Suppressor macrophage treated with lipopolysaccharide for 1 hour (primary cell): Measurements from ENCODE around the gene CELF1.

Experiments
- DNase-seq, 3 donors: peaks; one replicate each; pipeline ENCODE4 v3.0.0-alpha.2; 2020 to 2022

Gene CELF1

DNA sequence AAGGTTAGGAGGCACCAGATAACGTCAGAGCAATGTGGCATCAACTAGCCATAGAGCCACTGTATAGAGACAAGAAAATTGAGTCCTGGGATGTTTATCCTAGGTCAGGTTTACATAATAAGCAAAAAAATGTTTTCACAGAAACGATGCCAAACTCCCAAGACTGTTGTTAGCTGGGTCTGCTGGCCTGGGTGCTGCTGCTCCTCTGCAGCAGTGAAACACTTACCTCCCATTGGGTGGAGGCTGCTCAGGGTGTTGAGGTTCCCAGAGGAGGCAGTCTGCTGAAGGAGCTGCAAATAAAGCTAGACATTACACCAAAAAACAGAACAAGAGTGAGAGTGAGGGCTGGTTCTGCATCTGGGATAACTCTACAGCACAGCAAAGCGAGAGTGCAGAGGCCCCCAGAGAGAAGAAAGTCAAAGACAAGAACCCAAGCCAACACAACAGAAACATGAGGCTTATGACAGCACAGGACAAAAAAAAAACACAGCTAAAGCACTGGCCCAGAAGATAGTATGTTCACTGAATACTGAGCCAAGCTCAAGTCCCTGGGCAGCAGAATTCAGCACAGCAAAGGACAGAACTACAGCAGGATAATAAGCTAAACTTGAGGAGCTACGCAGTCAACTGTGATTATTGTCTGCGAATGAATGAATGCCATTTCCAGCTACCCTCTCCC, 74.1 kb downstream of the CELF1 start:
- no peak for DNase-seq

DNA sequence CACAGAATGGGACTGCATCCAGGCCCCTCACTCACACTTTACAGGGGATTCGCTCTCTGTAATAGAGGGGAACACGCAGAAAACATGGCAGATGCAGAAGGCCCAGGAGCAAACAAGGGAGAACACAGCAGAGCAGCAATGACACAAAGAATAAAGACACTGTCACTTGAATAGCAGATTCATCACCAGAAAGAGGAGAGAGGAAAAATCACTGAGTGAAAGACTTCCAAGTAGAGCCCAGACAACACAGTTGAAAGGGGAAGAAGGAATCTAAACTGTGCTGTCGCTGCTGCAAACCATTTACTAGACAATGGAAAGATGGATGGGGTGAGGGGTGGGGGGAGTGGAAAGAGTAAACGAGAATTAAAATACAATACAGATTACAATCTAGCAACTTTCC, 75.2 kb downstream of the CELF1 start:
- DNase-seq: no peak

DNA sequence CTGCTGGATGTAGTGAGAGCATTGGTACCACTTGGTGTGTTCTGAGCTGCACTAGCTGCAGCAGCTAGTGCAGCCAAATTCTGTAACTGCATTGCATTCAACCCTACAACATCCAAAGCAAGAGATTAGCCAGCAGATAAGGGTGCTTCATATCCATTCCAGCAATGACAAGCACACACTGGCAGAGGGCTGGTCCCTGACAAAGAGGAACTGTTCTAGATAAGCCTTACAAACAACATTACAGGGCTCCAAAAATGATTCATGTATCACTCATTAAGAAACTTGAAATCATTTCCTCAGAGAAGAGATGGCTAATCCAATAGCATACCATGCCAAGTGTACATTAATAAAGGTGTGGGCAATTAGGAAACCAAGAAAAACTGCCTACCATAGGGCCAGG, 75.6 kb downstream of the CELF1 start:
- peak in 2 of 3 donors; percentile 12 to 54 for DNase-seq

DNA sequence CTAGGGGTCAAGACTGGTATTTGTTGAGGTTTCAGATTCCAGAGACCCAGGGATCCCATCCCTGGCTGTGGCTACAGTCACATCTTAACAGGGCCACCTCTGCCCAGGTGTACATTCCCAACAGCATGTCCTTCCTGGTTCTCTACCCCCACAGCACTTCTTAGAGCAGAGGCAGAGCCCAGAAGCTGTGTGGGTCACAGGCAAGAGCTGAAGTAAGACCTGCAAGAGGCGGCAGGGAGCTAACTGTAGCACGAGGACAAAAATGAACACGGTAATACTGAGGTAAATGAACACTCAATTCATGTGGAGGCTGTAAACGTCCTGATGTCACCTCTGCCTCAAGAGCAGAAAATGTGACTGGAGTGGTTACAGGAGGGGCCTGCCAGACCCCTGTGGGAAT, 82.3 kb downstream of the CELF1 start:
- no peak for DNase-seq

DNA sequence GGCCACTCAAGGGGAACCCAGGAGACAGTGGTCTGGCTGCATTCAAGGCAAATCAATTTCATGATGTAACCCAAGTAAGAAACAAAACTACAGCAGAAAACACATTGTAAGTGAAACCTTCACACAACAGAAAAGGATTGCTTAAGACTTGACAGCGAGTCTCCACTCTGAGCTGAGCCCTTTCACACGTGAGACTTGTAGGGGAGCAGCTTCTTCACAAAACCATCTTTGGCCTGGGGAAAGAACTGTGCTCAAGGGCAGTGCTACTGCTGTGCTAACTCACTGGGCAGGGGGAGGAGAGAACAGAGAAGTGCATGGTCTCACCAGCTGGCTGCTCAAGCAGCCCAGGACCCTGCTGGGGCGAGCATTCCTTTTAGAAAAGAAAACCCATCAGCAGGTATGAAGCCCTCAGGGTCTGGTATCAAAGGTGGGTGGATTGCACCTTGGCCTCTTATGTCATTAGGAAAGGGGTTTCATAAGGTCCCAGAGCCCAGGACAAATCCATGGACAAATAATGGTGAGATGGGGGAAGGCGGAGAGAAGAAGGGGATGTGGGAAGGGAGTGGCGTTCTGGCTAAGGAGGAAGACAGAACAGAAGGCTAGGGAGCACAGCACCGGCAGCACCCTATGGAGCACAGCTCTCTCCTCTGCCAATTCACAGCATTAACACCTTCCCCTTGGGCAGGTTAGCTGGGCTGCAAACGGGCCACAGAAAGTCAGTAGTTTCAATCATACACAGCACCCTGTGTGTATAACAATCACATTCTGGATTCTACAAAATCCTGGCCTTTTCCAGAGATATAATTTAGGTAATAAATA, 83.4 kb downstream of the CELF1 start:
- DNase-seq: peak in 2 of 3 donors; percentile 15 to 31

DNA sequence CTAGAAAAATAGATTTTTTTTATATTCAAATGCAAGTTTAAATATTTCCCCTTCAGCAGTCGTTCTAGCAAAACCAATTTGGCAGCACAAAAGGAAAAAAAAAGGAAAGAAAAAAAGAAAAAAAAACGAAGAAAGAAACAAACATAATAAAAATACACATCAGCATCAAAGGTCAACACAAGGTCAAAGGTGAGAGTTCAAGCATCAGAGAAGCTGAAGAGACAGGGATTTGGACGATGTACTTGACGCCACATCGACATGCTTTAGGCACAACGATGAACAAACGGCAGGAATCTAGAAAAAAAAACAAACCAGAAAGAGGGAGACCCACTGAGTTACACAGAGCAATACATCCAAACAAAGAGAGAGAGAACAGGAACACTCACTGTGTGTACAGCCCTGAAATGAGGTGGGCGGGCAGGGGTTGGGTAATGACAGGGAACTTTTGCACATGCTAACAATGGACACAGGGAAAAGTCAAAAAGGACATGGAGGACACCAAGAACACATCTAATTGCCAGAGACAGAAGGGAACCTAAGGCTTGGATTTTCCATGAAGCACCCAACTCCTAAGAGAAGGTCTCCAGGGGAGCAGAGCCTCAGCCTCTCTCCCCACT, 84.2 kb downstream of the CELF1 start:
- peak; percentile 54 to 79 (median 65) for DNase-seq

DNA sequence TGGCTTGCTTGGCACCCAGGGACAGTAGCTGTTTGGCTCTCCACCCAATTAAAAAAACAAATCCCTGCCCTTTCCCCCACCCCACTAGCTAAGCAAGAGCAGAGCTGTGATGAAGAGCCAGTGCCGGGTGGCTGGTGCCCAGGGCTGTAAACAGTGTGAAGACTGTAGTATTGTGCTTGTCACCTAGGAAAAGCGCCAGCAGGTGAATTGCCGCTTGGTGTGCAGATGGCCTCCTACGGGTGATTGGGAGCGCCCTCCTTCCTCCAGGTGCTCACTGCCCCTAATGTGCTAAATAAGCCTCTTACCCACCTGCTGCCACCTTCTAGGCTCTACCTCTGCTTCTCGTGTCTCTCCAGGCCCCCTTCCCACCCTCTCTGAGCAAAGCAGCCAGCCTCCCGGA, 85.6 kb downstream of the CELF1 start:
- DNase-seq: no peak

DNA sequence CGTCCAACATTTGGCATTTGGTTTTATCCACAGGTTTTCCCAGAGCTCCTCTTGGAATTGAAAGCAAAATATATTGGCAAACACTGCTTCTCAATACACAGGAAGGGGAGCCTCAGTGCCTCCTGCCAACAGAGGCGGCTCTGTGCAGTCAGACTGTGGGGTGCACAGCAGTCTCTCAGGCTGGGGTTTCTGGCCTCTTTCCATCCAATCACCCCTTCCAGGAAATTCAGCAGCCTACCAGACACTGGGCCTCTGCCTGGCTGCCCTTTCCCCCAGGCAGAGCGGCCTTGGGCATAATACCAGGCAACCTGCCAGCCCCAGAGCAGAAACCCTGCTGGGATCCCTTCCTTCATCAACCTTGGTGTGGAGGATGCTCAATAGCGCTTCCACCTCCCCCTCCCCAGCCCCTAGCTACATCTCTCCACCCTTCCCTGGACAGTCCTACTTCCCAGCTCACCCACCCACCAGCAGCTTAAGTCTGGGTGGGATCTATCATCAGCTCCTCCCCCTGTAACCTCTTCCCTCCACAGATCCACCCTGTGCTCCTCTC, 86.2 kb downstream of the CELF1 start:
- no peak for DNase-seq

DNA sequence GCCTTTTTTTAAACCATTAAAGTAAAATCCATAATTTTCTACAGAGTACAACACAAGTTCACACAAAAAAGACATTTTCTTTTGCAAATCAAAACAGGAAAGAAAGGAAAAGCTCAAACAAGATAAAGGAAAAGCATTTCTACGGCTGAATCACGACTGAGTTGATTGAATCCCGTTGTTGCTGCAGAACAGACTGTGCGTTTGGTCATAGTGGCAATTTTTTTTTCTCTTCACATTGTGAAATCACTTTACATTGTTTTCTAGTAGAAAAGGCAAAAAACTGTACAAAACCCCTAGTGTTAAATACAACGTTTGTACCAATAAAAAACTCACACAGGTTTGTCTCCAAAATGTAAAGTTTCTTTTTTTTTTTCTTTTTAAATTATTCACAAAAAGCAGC, 86.7 kb downstream of the CELF1 start:
- no peak for DNase-seq

DNA sequence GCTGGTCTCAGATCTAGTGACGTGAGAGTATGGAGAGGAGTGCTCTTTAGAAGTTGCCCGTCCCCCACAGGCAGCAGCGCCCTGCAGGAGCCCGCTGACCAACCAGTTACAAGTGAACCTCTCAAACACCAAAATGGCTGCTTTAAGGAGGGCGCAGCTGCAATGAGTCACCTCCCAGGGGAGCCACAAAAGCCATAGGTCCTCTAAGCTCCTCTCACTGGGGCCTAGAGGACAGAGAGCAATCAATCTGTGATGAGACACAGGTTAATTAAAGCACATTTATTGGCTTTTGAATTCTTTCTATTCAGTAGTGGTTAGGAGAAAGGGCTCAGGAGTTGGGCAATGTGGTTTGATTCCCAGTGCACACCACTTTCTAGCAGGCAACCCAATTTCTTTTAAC, 88.4 kb downstream of the CELF1 start:
- no peak for DNase-seq

DNA sequence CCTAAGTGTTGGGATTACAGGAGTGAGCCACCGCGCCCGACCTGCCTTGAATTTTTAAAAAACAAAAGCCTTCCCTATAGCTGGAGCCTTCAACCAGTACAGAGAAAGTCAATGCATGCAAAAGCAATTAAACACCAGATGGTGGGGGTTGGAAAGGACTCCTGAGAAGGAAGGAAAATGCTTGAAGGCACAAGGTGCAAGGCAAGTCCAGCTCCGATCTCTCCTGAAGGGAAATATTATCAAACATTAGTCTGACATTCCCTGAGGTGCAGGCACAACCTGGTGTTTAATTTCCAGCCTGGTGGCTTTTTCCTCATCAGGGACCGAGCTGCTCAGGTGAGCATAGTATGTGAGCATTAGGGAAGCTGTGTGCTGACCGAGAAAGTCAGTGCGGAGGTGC, 91.1 kb downstream of the CELF1 start:
- DNase-seq: no peak

DNA sequence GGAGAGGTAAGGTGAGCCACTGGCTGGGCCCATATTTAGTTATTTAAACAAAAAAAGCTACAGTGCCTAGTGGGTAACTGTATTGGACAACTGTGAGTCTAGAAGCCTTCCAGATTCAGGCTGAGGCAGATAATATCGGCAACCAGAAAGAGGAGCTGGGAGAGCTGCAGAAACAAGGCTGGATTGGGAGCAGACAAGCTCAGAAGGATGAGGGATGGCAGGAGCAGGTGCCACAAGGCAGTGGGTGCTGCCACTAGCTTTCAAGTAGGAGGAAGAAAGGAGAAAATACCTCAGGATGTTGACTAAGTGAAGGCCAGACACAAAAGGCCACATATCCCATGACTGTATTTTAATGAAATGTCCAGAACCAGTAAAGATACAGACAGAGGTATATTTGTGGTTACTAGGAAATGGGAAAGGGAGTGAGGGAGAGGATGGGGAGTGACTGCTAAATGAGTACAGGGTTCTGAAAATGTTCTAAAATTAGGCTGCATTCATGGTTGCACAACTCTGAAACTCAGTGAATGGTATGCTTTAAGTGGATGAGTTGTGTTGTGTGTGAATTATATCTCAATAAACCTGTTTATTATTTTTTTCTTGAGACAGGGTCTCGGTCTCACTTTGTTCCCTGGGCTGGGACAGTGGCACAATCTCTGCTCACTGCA, 92.2 kb downstream of the CELF1 start:
- DNase-seq: no peak

DNA sequence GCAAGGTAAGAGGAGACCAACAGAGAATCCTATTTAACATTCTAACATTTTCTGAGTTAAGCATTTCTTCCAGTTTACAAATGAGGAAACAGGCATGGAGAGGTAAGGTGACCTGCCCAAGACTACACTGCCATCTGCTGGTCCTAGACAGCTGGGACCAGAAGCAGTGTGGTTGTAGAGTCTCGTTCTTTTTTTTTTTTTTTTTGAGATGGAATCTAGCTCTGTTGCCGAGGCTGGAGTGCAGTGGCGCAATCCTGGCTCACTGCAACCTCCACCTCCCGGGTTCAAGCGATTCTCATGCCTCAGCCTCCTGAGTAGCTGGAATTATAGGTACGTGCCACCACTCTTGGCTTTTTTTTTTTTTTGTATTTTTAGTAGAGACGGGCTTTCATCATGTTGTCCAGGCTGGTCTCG, 98.7 kb downstream of the CELF1 start:
- peak; percentile 77 to 82 (median 79) for DNase-seq

DNA sequence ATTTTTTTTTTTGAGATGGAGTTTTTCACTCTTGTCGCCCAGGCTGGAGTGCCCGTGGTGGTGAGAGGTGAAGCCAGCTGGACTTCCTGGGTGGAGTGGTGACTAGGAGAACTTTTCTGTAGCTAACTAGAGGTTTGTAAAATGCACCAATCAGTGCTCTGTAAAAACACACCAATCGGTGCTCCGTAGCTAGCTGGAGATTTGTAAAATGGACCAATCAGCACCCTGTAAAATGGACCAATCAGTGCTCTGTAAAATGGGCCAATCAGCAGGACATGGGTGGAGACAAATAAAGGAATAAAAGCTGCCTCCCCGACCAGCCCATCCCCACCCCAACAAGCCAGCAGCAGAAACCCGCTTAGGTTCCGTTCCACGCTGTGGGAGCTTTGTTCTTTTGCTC, 99.6 kb downstream of the CELF1 start:
- DNase-seq: no peak

DNA sequence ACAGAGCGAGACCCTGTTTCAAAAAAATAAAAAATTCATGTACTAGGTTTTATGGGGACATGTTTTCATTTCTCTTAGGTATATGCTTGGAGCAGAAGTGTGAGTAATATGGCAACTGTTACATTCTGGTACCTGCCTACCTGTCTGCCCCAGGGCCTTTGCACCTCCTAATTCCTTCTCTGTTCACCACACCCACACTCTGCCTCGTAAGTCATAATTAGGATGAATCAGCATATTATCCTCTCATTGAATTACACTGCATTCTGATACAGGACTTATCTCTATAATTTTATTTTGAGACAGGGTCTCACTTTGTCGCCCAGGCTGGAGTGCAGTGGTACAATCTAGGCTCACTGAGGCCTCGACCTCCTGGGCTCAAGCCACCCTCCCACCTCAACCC, 100.9 kb downstream of the CELF1 start:
- DNase-seq: no peak

DNA sequence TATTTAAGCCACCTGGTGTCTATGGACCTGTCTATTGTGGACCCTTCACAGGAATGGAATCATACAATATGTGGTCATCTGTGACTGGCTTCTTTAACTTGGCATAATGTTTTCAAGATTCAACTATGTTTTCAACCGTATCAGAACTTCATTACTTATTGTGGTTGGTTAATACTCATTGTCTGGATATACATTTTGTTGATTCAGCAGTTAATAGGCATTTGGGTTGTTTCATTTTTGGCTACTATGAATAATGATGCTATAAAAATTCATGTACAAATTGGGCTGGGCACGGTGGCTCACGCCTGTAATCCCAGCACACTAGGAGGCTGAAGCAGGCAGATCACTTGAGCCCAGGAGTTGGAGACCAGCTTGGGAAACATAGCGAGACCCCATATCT, 101.5 kb downstream of the CELF1 start:
- no peak for DNase-seq

DNA sequence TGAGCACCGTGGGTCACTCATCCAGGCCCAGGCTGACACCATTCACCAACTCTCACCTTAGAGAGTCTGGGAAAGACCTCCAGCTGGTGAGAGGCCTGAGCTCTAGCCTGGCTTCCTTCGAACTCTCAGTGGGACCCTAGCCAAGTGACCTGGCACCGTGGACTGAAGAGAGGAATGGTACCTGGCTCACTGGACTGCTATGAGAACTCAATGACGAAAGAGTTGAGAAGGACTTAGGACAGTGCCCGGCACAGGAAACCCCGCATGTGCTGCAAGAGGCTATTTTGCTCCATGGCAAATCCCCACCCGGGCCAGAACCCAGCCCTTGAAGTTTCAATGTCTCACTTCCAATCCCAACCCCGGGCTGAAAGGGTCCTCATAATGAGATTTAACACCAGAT, 103.4 kb downstream of the CELF1 start:
- DNase-seq: no peak

DNA sequence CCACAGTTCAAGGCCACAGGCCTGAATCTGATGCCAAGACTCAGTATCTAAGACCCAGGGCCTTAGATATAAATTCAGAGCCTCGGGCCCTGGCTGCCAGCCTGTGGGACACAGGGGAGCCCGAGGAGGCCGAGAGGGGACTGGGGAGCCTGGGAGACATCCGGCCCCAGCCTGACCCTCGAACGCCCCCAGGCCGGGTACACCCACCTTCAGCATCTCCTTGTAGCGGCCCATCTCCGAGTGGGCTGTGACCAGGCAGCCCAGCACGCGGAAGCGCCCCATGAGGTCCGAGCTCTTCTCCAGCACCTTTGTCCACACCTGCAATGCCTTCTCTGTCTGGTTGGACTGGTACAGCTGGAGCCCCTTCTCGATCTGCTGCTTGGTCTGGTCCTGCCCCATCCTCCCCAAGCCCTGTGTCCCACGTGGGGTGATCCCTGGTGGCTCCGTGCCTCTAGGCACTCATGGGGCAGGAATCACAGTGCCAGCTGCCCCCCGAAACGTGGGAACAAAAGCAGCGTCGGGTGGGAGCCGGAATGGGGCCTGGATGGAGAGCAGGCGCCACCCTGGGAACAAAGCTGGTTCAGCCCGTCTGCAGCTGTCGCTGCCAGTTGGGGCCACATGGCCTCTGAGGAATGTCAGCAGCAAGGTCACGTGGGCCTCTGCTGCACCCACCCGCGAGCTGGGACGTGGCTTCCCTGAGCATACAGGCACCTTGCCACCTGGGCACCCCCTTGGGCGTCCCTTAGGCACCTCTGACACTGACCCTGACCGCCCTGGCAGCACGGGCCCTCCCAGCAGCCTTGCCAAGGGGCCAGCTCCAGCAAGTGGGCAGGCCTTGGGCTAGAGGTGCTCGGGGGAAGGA, 104.1 kb downstream of the CELF1 start, which contains the start of gene RAPSN:
Gene RAPSN (minus strand): TSS at position 571 of the 862 bp plus-strand sequence. CDS start 172 bp downstream, at position 399.
- no peak for DNase-seq

DNA sequence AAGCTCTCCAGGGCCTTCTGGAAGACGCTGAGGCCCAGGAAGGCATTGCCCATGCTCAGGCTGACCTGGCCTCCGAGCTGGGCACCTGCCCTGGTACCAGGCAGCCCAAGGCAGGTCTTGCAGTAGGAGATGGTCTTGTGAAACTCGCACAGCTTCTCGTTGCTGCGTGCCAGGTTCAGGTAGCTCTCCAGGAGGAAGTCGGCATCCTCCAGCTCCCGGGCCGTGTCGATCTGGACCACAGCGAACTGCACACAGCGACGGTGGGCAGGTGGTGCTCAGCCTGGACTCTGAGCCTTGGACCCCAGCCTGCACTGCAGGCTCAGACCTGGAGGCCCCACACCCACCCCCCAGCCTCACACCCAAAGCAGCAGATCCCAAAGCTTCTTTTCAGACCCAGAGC, 105.0 kb downstream of the CELF1 start:
- no peak for DNase-seq

DNA sequence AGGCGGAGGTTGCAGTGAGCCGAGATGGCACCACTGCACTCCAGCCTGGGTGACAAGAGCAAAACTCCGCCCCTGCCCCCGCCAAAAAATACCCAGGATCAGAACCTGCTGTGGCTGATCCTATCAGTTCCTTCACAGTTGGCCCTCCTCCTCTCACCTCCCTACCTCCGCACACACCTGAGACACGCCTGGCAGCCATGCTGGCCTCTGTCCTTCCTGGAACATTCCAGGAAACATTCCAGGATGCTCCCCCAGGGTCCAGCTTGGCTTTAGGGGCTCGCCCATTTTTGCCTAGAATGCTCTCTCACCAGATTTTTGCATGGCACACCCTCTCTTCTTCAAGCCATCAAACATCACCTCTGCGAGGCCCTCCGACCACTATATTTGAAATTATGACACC, 106.1 kb downstream of the CELF1 start:
- no peak for DNase-seq

DNA sequence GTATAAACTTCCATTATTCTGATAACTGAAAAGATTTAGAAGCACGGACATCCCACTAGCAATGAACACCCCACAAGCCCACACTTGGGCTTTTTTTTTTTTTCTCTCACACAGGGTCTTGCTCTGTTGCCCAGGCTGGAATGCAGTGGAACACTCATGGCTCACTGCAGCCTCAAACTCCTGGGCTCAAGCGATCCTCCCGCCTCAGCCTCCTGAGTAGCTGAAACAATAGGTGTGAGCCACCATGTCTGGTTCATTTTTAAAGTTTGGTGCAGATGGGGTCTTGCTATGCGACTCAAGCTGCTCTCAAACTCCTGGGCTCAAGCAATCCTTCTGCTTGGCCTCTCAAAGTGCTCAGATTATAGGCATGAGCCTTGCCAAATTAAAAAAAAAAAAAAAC, 107.1 kb downstream of the CELF1 start:
- DNase-seq: no peak

DNA sequence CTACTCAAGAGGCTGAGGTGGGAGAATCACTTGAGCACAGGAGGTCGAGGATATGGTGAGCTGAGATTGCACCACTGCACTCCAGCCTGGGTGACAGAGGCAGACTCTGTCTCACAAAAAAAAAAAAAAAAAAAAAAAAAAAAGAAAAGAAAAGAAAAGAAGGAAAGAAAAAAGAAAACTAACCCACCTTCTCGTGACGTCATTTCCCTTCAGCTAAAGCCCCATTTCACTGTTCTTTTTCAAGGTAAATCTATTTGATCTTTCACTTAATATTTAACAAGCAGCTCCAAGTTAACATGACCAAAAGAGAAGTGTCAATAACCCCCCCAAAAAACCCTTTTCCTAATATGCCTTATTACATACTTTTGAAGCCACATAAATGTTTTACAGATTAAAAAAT, 109.1 kb downstream of the CELF1 start:
- DNase-seq: no peak
